Activated T-cell treated with anti-CD3 and anti-CD28 coated beads, Interleukin-2, amount 50 U/mL, for 48 hours (primary cell): ENCODE results near the gene TRAPPC4.
"Not testable (repeated sequence)": the region's sequence is repeated elsewhere in the genome, so short reads cannot be mapped to it uniquely, and the experiment has no call there.

Experiments
- DNase-seq, 2 experiments: peaks; one replicate each; pipeline ENCODE4 v3.0.0-alpha.2; 2020

The TRAPPC4 gene, protein sequence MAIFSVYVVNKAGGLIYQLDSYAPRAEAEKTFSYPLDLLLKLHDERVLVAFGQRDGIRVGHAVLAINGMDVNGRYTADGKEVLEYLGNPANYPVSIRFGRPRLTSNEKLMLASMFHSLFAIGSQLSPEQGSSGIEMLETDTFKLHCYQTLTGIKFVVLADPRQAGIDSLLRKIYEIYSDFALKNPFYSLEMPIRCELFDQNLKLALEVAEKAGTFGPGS

DNA sequence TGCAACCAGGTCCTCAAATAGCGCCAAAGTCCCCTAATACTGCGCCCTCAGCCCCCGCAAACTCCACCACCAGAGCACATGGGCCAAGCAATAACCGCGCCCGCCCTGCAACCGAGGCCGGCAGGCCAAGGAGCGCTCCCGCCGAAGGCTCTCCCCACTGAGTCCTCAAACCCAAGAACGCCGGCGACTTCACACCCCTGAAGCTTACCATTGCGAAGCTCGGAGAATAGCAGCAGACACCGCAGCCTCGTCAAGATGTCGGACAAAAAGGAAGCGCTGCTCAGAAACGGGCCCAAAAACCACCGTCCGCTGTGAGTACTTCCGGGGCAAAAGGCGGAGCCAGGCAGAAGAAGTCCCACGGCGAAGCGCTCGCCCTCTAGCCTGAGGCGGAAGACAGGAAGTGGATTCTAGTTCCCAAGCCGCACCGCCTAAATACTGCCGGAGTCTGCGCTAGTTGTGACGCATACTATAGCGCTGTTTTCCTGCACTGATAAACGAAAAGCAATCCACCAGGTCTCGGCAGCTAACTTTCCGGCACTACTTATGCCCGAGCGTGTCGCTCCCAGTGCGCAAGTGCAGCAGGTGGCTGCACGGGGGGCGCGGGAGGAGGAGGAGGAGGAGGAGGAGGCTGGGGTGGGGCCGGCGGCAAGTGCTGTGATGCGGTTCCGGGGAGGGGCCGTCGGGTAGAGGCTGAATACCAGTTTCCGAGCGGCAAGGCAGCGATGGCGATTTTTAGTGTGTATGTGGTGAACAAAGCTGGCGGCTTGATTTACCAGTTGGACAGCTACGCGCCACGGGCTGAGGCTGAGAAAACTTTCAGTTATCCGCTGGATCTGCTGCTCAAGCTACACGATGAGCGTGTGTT is at the start of gene TRAPPC4, which contains the start of gene RPS25:
TSS of gene TRAPPC4 (plus strand) at position 693 of the 865 bp plus-strand sequence. CDS start at position 723, 30 bp downstream.
TSS of gene RPS25 (minus strand) at position 270 of the 865 bp plus-strand sequence. CDS start at position 211, 59 bp downstream.
- DNase-seq: peak; percentile 94 to 95

DNA sequence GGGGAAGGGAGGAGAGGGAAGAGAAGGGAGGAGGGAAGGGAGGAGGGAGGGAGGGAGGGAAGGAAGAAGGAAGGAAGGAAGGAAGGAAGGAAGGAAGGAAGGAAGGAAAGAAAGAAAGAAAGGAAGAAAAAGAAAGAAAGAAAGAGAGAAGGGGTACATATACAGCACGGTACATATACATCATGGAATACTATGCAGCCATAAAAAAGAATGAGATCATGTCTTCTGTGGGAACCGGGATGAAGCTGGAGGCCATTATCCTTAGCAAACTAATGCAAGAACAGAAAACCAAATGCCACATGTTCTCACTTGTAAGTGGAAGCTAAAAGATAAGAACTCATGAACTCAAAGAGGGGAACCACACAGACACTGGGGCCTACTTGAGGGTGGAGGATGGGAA is 49.1 kb upstream of the TRAPPC4 start:
- DNase-seq: not testable (repeated sequence)

DNA sequence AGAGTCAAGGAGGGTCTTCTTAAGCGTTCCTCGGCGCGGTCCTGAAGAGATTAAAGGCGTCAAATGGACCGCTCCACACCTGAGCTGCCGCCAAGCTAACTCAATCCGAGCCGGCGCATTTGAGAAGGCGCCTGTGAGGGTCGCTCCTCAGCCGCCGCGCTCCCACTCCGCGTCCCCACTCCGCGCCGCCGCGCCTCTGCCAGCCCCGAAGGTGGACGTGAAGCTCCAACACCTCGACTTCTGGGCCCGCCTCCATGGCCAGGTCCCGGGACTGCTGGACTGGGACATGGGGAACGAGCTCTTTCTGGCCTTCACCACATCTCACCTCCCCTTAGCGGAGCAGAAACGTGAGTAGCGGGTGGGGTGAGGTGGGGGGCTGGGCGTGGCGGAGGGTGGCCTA is 46.9 kb upstream of the TRAPPC4 start, which contains the start of gene FOXR1:
TSS of gene FOXR1 (plus strand) at position 116 of the 400 bp plus-strand sequence. CDS start at position 287, 171 bp downstream.
- no peak for DNase-seq

DNA sequence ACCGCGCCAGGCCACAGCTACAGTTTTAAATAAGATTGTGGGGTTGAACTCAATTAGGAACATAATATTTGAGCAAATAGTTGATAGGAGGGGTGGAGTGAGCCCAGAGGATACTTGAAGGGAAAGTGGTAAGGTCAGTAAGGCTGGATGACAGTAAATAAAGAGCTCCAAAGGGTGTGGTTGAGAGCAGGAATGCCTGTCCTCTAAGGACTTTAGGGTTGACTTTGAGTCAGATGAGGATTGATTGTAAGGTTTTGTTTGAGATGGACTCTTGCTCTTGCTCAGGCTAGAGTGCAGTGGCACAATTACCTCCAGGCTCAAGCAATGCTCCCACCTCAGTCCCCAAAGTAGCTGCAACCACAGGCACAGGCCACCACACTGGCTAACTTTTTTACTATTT is 44.6 kb upstream of the TRAPPC4 start:
- no peak for DNase-seq

DNA sequence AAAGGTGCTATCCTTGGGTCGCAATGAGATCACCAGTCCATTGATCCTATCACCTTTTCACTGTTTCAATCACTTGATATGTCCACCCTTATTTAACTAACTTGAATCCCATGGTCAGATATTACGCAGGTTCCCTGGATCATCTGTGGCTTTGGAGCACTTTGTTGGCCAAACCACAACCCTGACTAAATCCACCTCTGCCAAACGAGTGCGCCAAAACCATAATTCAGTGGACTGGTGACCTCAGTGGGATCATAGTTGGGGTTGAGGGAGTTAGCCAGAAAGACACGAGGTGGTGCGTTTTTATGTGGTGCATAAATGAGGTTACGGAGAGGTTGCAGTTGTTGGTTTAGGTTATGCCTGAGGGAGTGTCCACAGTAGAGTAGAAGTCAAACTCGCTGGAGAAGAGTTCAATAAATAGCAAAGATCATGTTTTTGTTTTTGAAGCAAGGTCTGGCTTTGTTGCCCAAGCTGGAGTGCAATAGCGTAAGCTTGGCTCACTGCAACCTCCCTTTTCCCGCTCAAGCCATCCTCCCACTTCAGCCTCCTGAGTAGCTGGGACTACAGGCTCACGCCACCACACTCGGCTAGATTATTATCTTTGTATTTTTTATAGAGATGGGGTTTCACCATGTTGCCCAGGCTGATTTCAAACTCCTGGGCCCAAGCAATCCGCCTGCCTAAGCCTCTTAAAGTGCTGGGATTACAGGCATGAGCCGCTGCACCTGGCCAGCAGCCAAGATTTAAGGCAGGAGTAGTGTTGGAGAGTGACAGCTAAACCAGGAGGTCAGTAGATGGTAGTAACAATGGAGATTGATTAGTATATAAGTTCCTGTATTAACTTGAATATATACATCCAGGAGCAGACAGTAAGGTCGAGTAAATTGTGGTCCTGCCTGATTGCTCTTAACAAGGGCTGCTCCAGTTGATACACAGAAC is 42.5 kb upstream of the TRAPPC4 start:
- no peak for DNase-seq

DNA sequence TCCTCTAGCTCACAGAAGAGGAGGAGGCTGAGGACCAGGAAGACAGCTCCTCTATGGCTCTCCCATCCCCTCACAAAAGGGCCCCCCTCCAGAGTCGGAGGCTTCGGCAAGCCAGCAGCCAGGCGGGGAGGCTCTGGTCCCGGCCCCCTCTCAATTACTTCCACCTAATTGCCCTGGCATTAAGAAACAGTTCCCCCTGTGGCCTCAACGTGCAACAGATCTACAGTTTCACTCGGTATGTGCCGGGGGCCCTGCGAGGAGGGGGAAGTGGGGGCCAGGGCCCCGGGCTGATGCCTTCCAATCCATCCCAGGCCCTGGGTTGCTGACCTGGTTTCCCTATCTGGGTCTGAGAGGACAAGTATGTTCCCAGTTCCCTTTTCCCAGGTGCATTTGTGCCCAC is 39.1 kb upstream of the TRAPPC4 start:
- no peak for DNase-seq

DNA sequence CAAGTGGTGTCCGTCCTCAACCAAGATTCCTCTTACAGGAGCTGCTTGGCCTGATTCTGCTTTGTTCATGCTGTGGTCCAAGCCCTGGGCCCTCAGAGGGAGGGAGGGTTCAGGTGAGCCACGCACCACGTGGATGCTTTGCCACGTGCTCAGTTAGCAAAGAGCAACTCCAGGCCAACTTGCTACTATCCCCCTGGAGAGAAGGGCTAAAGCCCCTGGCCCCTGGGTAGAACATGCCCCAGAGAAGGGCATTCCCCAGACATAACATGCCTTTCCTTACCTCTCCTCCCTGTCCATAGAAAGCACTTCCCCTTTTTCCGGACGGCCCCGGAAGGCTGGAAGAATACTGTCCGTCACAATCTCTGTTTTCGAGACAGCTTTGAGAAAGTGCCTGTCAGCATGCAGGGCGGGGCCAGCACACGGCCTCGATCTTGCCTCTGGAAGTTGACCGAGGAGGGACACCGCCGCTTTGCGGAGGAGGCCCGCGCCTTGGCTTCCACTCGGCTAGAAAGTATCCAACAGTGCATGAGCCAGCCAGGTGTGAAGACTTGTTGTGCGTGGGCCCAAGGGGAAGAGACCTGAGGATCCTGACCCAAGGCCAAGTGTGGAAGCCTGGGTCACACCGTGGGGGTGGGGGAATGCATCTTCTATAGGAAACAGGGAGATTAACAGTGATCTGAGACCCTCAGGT is 38.2 kb upstream of the TRAPPC4 start:
- no peak for DNase-seq

DNA sequence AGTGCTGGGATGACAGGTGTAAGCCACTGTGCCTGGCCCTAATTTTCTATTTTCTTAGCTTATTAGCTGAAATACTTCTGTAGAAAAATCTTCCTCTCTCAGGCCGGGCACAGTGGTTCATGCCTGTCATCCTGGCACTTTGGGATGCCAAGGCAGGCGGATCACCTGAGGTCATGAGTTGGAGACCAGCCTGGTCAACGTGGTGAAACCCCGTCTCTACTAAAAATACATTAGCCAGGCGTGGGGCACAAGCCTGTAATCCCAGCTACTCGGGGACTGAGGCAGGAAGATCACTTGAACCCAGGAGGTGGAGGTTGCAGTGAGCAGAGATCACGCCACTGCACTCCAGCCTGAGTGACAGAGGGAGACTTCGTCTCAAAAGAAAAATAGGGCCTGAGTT is 34.2 kb upstream of the TRAPPC4 start:
- not testable (repeated sequence) for DNase-seq

DNA sequence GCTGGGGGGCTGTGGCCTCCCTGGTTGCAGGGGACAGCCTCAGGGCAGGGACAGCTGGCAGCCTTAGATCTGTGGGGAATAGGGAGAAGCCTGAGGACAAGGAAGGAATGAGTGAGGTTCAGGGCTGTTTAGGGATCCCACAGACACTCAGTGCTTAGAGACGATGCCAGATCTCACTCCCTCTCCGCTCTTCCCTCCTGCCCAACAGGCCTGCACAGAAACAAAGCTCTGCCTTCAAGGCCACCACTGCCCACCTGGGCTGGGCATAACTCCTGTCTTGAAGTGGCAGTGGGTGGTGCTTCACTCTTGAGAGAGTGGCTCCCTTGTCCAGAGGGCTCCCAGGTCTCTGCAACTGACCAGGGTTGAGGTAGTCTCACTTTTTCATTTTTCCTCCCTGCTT is 33.7 kb upstream of the TRAPPC4 start:
- DNase-seq: no peak

DNA sequence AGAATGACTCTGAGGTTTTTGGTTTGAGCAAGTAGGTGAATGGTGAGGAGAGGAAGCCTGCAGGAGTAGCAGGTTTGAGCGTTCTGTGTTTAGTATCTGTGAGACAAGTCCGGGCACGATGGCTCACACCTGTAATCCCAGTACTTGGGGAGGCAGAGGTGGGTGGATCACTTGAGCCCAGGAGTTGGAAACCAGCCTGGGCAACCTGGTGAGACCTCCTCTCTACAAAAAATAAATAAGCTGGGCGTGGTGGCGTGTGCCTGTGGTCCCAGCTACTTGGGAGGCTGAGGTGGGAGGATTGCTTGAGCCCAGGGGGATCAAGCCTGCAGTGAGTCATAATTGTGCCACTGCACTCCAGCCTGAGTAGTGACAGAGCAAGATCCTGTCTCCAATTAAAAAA is 30.3 kb upstream of the TRAPPC4 start:
- no peak for DNase-seq

DNA sequence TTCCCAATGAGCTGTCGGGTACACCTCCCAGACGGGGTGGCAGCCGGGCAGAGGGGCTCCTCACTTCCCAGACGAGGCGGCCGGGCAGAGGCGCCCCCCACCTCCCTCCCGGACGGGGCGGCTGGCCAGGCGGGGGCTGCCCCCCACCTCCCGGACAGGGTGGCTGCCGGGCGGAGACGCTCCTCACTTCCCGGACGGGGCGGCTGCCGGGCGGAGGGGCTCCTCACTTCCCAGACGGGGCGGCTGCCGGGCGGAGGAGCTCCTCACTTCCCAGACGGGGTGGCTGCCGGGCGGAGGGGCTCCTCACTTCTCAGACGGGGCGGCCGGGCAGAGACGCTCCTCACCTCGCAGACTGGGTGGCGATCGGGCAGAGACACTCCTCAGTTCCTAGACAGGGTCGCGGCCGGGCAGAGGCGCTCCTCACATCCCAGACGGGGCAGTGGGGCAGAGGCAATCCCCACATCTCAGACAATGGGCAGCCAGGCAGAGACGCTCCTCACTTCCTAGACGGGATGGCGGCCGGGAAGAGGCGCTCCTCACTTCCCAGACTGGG is 27.0 kb upstream of the TRAPPC4 start:
- not testable (repeated sequence) for DNase-seq

DNA sequence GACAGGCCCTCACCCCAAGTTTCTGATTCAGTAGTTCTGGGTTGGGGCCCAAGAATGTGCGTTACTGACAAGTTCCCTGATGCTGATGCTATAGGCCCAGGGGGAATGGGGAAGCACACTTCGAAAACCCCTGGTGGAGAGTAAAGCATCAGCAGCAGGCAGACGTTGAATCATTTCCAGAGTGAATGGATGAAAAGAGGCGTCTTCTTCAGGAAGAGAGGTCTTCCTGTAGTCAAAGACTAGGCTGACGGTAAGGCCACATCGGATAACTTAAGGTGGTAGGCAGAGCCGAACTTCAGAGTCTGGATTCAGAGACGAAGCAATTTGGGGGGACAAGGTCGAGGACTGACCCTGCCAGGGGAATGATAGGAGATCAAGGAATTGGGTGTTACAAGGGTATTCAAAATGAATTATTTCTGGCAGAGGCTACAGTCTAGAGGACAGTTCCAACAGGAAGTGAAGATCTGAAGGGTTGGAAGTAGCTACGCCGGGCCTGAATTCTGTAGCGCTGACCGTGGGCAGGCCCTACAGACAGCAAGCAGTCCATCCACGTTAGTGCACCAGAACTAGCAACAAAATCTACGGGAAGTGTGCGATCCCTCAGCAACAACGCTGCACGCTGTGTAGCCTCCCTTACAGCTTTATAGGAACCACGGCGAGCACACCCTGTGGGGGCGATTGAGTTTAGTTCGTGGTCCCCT is 21.5 kb upstream of the TRAPPC4 start:
- DNase-seq: peak; percentile 61 to 63

DNA sequence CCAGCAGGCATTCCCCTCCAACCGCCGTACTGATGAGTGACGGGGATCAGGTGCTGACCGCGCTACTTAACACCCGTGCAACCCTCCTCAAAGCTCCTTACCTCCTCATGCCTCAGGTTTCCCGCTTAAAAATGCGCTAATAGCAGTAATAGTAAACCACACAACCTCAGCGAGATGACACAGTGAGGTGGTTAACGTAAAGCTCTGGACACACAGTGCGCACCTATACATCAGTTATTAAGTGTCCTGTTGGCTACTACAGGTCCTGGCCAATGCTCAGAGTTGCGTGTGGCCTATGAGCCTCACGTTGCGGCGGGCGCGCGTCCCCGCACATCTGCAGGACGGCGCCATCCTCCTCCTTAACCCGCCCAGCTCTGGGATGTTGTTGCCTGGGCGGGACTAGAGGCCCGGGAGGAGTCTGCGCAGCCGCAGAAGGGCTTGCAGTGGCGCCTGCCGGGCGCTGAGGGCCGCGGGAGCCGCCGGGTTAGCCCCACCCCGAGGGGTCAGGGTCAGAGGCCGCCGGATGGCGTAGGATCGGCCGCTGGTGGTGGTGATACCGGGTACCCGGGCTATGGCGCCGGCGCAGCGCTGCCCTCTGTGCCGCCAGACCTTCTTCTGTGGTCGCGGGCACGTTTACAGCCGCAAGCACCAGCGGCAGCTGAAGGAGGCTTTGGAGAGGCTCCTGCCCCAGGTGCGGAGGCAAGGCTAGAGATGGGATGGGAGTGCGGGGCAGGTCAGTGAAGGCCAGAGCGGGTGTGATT is 20.8 kb upstream of the TRAPPC4 start, which contains the start of gene CENATAC:
TSS of gene CENATAC (plus strand) at position 512 of the 761 bp plus-strand sequence. CDS start at position 572, 60 bp downstream.
- peak; percentile 97 to 99 for DNase-seq

DNA sequence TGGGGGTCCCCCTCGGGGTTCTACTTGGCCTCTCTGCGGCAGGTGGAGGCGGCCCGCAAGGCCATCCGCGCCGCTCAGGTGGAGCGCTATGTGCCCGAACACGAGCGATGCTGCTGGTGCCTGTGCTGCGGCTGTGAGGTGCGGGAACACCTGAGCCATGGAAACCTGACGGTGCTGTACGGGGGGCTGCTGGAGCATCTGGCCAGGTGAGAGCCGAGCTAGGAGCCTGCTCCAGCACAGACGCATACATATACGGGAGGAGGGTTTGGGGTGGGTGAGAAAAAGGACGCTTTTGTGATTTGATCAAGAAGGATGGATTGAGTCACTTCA is 20.2 kb upstream of the TRAPPC4 start:
- no peak for DNase-seq

DNA sequence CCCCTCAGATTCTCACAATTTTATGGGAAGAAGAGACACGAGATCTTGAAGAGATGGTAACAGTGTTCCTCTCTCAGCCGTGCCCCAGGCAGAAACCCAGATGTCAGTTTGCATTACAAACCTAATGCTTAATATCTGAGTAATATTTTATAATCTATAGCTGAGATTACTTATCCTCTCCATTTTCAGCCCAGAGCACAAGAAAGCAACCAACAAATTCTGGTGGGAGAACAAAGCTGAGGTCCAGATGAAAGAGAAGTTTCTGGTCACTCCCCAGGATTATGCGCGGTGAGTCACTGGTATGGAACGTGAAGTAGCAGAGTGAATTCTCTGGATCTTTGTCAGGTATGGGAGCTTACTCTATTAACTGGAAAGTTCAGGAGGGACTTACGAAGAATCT is 19.7 kb upstream of the TRAPPC4 start:
- no peak for DNase-seq

DNA sequence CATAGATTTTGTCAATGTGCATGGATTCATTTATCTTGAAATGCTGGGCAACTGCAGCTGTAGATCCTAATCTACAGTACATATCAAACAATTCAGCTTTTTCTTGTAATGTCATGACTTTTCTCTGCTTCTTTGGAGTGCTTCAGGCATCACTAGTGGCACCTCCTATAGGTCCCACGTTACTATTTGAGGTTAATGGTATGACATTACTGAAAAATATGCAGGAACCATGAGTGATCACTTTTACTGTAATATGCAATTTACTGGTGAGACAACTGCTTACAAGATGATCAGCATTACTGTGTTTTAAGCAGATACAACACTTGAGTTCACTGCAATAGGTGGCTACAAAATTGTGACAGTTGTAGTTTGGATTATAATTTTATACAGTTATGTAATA is 17.7 kb upstream of the TRAPPC4 start:
- DNase-seq: no peak

DNA sequence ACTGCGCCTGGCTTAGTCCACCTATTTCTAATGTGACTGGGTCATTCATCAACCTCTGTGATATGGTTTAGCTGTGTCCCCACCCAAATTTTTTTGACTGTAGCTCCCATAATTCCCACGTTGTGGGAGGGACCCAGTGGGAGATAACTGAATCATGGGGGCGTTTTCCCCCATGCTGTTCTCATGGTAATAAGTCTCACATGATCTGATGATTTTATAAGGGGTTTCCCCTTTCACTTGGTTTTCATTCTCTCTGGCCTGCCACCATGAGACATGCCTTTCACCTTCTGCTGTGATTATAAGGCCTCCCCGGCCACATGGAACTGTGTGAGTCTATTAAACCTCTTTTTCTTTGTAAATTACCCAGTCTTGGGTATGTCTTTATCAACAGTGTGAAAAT is 11.9 kb upstream of the TRAPPC4 start:
- DNase-seq: no peak

DNA sequence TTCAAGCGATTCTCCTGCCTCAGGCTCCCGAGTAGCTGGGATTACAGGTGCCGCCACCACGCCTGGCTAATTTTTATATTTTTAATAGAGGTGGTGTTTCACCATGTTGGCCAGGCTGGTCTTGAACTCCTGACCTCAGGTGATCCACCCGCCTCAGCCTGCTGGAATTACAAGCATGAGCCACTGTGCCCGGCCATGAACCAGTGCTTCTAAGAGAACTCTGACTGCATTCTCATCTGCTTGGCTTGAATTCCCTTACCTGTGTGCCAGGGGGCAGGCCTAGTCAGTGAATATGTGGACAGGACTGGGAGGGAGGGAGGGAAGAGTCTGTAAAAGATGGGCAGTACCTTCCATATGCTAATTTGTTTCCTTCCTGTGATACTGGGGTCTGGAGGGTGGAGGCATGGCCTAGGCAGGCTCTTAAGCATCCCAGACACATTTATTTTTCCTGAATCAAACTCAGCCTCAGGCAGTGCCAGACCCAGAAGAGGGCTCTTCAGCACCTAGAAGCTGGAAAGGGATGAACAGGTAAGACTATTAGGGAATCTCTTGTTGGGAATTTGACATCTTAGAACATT is 7.0 kb upstream of the TRAPPC4 start:
- no peak for DNase-seq

DNA sequence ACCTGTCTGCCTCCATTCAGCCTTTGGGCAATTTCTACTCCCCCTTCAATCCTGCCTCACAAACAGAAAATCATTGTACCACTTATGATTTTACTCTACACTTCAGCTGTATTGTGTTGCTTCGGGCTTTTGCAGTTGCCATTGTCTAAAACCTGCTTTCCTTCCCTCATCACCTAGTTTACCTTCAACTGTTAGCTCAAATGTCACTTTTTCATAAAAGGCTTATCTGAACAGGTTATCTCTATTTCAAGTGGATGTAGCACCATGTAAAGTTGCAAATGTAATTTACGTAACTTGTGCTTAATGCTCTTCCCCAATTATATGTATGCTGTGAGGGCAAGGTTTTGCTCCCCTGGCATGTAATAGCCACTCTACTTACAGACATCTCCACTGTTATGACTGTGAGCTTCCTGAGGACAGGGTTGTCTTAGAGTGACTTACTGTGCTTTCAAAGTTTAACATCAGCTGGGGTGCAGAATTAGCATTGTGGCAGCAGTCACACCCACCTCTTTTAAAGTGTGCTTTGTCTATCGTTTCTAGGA is 5.9 kb upstream of the TRAPPC4 start:
- no peak for DNase-seq
